Activated naive CD4-positive, alpha-beta T cell treated with anti-CD3 and anti-CD28 coated beads for 36 hours (primary cell): ENCODE results near the gene TRAF5. TPM values are rescaled to one million over a fixed set of nuclear protein-coding genes. Genes with fewer than 3 reads are reported as not detected.

Source experiments
- CTCF ChIA-PET: fragments of 350-600 bp; sonication (Branson Sonifier 250); formaldehyde crosslinking; loops from one replicate; lab custom pipeline; 2021; ENCODE audit warnings: antibody characterized with exemption; lab: Charles Lee
- DNase-seq: peaks from one replicate; pipeline ENCODE4 v3.0.0-alpha.2; 2020
- H3K27ac Mint-ChIP-seq: one replicate; pipeline ENCODE4 v1.8.0; 2021; ENCODE audit warnings: mild to moderate bottlenecking, mixed read lengths
- H3K27me3 Mint-ChIP-seq: one replicate; pipeline ENCODE4 v1.8.0; 2021; ENCODE audit warnings: low read depth, mixed read lengths
- H3K36me3 Mint-ChIP-seq: one replicate; pipeline ENCODE4 v1.8.0; 2021; ENCODE audit warnings: low read depth, mixed read lengths
- H3K4me1 Mint-ChIP-seq: one replicate; pipeline ENCODE4 v1.8.0; 2021; ENCODE audit warnings: low read depth, mixed read lengths
- H3K4me3 Mint-ChIP-seq: one replicate; pipeline ENCODE4 v1.8.0; 2021; ENCODE audit warnings: mild to moderate bottlenecking, moderate library complexity, mixed read lengths
- H3K9me3 Mint-ChIP-seq: one replicate; pipeline ENCODE4 v1.8.0; 2021; ENCODE audit warnings: mixed read lengths
- intact Hi-C: fragments of 100-400 bp; cut with micrococcal nuclease; formaldehyde crosslinking; loops from one replicate; pipeline ENCODE4 v1.15.1; 2023
- total RNA-seq, 2 experiments: library from RNA; stranded (reverse); gene quantifications; one replicate each; pipeline ENCODE4 v1.2.3, GENCODE V29; 2021

The TRAF5 gene
- total RNA-seq, 2 experiments from 2014 or later = 16.1 to 18.8 TPM

DNA sequence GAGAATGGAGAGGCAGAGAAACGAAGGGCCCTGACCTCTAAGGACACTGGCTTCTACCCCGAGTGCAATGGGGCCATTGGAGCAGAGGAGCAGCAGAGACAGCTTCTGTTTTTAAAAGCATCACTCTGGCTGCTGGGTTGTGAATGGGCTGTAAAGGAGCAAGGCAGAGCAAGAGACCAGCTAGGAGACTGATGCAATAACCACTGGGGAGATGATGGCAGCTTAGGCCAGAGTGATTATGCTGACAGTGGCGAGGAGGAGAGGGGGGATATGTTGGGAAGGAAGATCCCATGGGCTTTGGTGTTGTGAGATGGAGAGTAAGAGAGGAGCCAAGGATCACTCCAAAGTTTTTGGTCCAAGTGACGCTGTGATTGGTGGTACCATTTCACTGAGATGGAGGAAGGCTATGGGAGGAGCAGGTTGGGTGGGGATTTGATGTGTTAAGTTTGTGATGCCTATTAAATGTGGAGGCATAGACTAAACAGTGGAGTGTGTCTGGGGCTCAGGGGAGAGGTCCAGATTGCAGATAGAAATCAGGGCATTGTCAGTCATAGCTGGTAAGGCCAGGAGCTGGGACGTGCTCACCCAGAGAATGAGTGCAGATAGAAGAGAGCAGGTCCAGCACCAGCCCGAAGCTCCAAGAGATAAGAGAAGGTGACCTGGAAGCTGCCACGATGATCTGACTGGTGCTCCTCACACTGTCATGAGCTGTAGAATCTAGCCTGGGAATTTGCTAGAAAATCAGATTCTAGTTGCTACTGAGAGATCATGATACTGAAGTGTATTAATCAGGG is 11.0 kb downstream of the TRAF5 start:
- no peaks in the 10 kb centered on the region for H3K9me3 Mint-ChIP-seq
- H3K36me3 Mint-ChIP-seq = peaks cover 2% of the 10 kb centered on the region
- H3K27ac Mint-ChIP-seq = peak overlapping the region; percentile 4
- CTCF ChIA-PET = interaction anchor here (0.6 to 3.5 kb wide), 3 partner anchors 10 to 14 kb away, joined by 3 to 16 read pairs (median 5); no protein-coding TSS in a partner anchor
- no peaks in the 10 kb centered on the region for H3K27me3 Mint-ChIP-seq
- no peak for DNase-seq
- no peak overlapping the region for H3K4me3 Mint-ChIP-seq
- H3K4me1 Mint-ChIP-seq = peaks cover 82% of the 10 kb centered on the region
- intact Hi-C loops = no loop called here

DNA sequence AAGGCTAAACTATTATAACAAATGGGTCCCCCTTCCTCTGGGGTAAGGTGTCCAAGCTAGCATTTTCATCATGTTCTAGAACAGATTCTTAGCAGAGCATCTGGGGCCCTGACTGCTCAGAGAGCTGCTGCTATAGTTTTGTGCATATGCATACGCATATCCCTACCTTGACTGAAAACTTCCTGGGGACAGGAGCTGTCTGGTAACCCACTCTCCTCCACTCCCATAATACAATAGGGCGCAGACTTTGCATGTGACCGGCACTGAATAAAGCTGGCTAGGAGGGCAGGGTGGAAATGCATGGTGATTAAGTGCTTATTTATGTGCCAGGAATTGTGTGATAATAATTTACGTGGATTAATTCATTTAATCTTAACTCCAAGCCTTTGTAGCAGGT is 11.6 kb downstream of the TRAF5 start:
- Mint-ChIP-seq H3K9me3 (no peaks in the 10 kb centered on the region), H3K36me3 (peaks cover 2% of the 10 kb centered on the region), H3K27me3 (no peaks in the 10 kb centered on the region), H3K4me1 (peaks cover 79% of the 10 kb centered on the region), H3K27ac (no peak overlapping the region), H3K4me3 (no peak overlapping the region)
- intact Hi-C loops = no loop called here
- CTCF ChIA-PET = interaction anchor here (0.6 to 2.4 kb wide), 5 partner anchors 9 to 29 kb away, joined by 3 to 5 read pairs (median 4); no protein-coding TSS in a partner anchor
- DNase-seq = no peak

DNA sequence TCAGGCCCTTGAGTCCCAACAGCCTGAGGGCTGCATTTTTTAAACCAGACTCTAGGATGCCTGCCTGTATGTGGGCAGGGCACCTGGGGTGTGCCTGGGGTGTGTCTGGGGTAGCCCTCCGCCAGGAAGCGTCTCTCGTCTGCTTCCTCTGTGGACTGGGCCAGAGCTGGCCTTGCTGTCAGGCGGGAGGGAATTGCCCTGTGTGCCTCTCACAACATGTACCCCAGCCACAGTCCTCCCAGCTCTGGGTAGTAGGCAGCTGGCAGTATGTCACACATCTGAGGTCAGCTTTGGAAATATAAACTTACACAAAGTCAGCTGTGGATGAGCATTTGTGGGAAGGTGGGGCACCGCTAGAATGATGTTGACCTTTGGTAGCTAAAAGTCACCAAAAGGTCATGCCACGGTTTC is 13.0 kb downstream of the TRAF5 start:
- no peak for DNase-seq
- Mint-ChIP-seq H3K27ac (no peak overlapping the region), H3K27me3 (no peaks in the 10 kb centered on the region), H3K4me1 (peaks cover 82% of the 10 kb centered on the region), H3K9me3 (no peaks in the 10 kb centered on the region), H3K36me3 (peaks cover 2% of the 10 kb centered on the region), H3K4me3 (no peak overlapping the region)
- CTCF ChIA-PET = interaction anchor here (0.6 to 1.8 kb wide), 3 partner anchors 11 to 165 kb away, joined by 3 to 5 read pairs (median 4); no protein-coding TSS in a partner anchor
- intact Hi-C loops = no loop called here

DNA sequence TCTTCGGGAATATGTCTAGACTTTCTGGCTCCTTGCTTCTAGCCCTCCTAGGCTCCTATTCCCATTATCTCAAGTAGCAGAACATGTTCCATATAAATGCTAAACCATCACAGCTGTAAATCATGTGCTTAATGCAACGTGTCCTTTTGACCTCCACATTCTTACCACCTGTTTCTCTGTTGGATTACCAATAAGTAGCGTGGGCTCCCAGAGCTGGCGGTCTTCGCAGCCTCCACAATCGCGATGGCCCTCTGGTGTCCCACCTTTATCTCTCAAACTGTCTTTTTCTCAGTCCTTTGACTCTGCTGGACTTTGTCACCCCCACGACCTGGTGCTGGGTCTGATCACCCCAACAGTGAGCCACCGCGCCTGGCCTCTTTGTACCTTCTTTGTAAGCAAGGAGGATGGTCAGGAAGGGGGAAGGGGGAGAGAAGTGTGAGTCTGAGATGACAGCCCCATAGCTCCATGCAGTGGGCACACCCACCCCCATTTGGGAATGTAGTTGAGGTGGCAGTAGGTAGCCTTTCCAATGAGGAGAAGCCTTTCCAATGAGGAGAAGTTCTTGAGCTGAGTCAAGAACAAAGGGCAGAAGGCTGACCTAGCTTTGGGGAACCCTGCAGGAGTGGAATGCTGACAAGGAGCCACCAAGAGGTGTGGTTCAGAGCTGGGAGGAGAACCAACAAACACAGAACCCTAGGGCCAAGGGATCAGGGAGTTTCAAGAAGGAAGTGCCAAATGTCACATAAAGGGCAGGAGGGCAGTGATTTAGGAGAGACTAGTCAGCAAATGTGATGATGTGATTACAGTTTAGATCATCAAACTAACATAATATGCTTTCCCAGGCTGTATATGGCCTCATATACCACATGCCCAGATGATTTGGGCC is 14.2 kb downstream of the TRAF5 start:
- CTCF ChIA-PET = interaction anchor here (1.0 to 1.8 kb wide), 3 partner anchors 11 to 18 kb away, joined by 3 to 4 read pairs (median 4); no protein-coding TSS in a partner anchor
- no peak overlapping the region for H3K27ac Mint-ChIP-seq
- H3K9me3 Mint-ChIP-seq = no peaks in the 10 kb centered on the region
- H3K27me3 Mint-ChIP-seq = no peaks in the 10 kb centered on the region
- peaks cover 77% of the 10 kb centered on the region for H3K4me1 Mint-ChIP-seq
- no peak for DNase-seq
- intact Hi-C loops = no loop called here
- peaks cover 3% of the 10 kb centered on the region for H3K36me3 Mint-ChIP-seq
- H3K4me3 Mint-ChIP-seq = no peak overlapping the region

DNA sequence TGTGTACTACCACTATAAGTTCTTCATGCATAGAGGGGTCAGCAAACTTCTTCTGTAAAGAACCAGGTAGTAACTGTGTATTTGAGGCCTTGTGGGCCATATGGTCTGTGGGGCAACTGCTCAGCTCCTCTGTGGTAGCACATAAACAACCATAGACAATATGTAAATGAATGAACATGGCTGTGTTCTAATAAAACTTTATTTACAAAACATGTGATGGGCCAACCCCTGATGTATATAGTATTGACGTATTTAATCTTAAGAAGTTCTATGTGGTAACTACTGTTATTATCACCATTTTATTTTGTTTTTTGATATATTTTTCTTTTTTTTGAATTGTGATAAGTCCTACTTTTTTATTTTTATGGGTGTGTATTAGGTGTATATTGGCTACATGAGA is 15.4 kb downstream of the TRAF5 start:
- no peak overlapping the region for H3K4me3 Mint-ChIP-seq
- intact Hi-C loops = no loop called here
- H3K36me3 Mint-ChIP-seq = peaks cover 3% of the 10 kb centered on the region
- DNase-seq = no peak
- no peaks in the 10 kb centered on the region for H3K9me3 Mint-ChIP-seq
- CTCF ChIA-PET = interaction anchor here (0.8 to 1.4 kb wide), 3 partner anchors 9 to 19 kb away, joined by 3 to 4 read pairs (median 3); no protein-coding TSS in a partner anchor
- H3K4me1 Mint-ChIP-seq = peaks cover 75% of the 10 kb centered on the region
- H3K27ac Mint-ChIP-seq = no peak overlapping the region
- no peaks in the 10 kb centered on the region for H3K27me3 Mint-ChIP-seq

DNA sequence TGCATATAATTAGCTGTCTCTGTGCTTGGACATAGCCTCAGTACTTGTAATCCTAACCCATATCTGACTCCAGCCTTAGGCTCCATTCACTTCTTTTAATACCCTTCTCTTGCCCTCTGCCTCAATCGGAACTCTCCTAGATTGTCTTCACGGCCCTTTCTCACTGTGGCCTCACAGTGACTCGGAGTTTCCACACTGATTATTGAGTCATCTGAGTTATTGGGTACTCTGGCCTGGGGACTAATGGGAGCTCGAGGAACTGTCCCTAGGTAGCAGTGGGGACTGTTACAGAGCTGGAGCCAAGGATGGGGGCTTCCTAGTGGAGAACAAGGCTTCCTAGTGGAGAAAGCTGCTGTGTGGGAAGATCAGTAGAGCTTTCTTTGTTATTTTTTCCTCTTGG is 17.0 kb downstream of the TRAF5 start:
- H3K9me3 Mint-ChIP-seq = no peaks in the 10 kb centered on the region
- H3K27ac Mint-ChIP-seq = no peak overlapping the region
- peaks cover 71% of the 10 kb centered on the region for H3K4me1 Mint-ChIP-seq
- peaks cover 4% of the 10 kb centered on the region for H3K36me3 Mint-ChIP-seq
- no peaks in the 10 kb centered on the region for H3K27me3 Mint-ChIP-seq
- CTCF ChIA-PET = interaction anchor here (0.6 to 1.5 kb wide), 4 partner anchors 8 to 314 kb away, joined by 3 to 7 read pairs (median 4); no protein-coding TSS in a partner anchor
- DNase-seq = no peak
- H3K4me3 Mint-ChIP-seq = no peak overlapping the region
- intact Hi-C loops = no loop called here

DNA sequence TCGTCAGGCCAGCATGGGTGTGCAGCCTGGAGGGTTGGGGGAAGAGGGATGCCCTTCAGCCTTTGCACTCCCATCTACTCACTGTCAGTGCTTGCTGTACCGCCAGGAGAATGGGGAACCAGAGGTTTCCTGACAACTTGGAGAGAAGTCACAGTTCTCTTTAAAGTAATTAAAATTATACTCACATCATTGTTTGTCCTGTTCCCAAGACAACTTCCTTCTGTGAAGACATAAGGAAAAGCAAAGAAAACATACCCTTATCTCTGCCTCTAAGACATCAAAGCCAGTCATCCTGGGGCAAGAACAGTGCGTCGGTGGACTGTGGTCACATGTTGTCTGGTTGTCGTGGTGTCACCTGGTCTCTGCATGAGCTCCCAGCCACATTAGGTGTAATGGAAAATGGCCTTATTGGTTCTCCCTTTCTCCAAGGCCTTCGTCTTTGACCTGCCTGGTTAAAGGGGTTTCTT is 17.6 kb downstream of the TRAF5 start:
- CTCF ChIA-PET = interaction anchor here (1.5 kb wide), 2 partner anchors 7 to 21 kb away, joined by 5 to 7 read pairs; no protein-coding TSS in a partner anchor
- no peaks in the 10 kb centered on the region for H3K27me3 Mint-ChIP-seq
- H3K4me3 Mint-ChIP-seq = no peak overlapping the region
- intact Hi-C loops = no loop called here
- peaks cover 4% of the 10 kb centered on the region for H3K36me3 Mint-ChIP-seq
- no peak for DNase-seq
- H3K4me1 Mint-ChIP-seq = peaks cover 68% of the 10 kb centered on the region
- no peaks in the 10 kb centered on the region for H3K9me3 Mint-ChIP-seq
- no peak overlapping the region for H3K27ac Mint-ChIP-seq

DNA sequence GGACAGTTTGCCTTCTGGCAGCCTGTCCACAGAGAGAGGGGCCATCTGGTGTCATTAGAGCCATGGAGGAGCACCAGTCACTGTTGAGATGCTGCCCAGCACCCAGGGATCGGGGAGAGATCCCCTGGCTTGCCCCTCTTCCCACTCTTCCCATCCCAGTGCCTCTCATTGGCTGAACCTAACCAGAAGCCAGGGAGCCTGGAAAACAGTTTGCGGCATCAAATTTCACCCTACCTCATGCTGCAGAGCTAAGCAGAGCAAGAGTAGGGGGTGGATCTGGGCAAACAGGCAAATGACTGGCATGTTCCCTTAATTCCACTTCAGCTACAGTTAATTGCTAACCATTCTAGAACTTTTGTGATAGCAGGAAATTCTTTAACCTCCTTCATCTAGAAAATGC is 19.1 kb downstream of the TRAF5 start:
- H3K4me3 Mint-ChIP-seq = no peak overlapping the region
- intact Hi-C loops = no loop called here
- H3K4me1 Mint-ChIP-seq = peaks cover 67% of the 10 kb centered on the region
- peaks cover 3% of the 10 kb centered on the region for H3K36me3 Mint-ChIP-seq
- CTCF ChIA-PET = no interaction called here
- H3K27ac Mint-ChIP-seq = no peak overlapping the region
- DNase-seq = no peak
- no peaks in the 10 kb centered on the region for H3K9me3 Mint-ChIP-seq
- no peaks in the 10 kb centered on the region for H3K27me3 Mint-ChIP-seq

DNA sequence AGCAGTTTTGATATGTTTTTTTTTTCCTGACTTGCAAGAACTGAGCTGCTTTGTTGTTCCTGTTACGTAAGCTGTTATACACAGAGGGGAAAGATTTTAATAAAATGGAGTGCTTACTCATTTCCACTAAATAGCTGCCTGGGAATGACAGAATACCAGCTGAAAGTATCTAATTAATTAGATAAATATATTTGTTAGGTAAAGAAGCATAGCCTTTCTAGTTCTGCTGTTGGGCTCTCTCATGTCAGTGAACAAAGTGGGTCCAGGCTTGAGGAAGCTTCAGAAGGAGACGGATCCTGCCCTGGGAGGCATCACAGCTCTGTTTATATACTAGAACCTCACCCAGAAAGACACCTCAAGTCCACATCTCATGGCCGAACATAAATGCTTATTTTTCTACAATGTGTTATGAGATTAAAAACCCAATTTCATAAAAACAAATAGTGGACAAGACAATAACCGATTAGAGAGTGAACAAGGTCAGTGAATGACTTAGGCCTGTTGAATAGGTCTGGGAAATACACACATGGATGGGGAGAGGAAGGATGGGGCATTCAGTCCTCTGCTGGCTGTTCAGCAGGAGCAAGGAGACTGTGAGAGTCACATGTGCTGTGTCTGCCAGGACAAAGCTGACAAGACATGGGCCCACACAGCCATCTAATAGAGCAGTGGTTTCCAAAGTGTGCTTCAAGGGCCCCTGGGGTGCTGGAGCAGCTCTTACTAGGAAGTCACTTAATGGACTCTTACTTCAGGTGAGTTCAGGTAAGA is 20.6 kb downstream of the TRAF5 start:
- Mint-ChIP-seq H3K4me3 (no peak overlapping the region), H3K36me3 (peaks cover 10% of the 10 kb centered on the region), H3K27ac (no peak overlapping the region)

DNA sequence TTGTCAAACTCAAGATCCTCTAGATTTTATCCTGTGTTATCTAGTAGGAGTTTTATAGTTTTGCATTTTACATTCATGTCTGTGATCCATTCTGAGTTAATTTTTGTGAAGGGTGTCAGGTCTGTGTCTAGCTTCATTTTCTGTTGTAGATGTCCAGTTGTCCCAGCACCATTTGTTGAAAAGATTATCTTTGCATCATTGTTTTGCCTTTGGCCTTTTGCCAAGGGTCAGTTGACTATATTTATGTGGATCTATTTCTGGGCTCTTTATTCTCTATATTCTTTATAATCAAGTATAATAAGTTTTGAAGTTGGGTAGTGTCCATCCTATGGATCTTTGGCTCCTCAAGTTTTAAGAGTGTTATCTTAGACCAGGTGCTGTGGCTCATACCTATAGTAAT is 21.9 kb downstream of the TRAF5 start:
- CTCF ChIA-PET = interaction anchor here (1.3 to 1.4 kb wide), 2 partner anchors 21 to 307 kb away, joined by 3 read pairs; no protein-coding TSS in a partner anchor
- peaks cover 72% of the 10 kb centered on the region for H3K4me1 Mint-ChIP-seq

More for the DNA sequence above, 20.6 kb downstream of the TRAF5 start:
- CTCF ChIA-PET = interaction anchor here (0.6 to 1.7 kb wide), 6 partner anchors 9 to 126 kb away, joined by 3 to 11 read pairs (median 4); no protein-coding TSS in a partner anchor
- DNase-seq = no peak
- Mint-ChIP-seq H3K9me3 (peaks cover 9% of the 10 kb centered on the region), H3K27me3 (no peaks in the 10 kb centered on the region), H3K4me1 (peaks cover 66% of the 10 kb centered on the region)
- intact Hi-C loops = no loop called here

DNA sequence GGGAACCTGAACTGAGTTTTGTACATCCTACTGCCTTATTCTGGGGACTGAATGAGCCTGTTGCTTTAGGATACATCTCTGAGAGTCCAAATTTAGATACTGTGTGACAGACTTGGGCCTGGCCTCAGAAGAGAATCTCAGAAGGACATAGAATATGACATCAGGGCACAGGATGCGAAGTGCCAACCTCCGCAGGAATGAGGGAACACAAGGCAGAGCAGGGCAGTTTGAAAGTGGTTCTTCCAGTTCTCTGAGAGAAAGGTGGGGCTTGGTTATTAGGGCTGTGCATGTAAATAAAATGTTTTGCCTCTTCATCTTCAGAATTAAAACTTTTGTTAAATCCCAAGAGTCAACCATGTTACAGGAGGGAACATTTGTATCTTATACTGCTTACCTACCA is 23.1 kb downstream of the TRAF5 start:
- Mint-ChIP-seq H3K27ac (no peak overlapping the region), H3K36me3 (peaks cover 14% of the 10 kb centered on the region), H3K4me3 (no peak overlapping the region), H3K9me3 (peaks cover 9% of the 10 kb centered on the region), H3K4me1 (peaks cover 67% of the 10 kb centered on the region), H3K27me3 (no peaks in the 10 kb centered on the region)
- intact Hi-C loops = no loop called here
- CTCF ChIA-PET = interaction anchor here (1.3 kb wide), 1 partner anchor 306 kb away, joined by 3 read pairs; no protein-coding TSS in a partner anchor
- DNase-seq = no peak

More for the DNA sequence above, 21.9 kb downstream of the TRAF5 start:
- Mint-ChIP-seq H3K27me3 (no peaks in the 10 kb centered on the region), H3K9me3 (peaks cover 9% of the 10 kb centered on the region), H3K36me3 (peaks cover 14% of the 10 kb centered on the region), H3K27ac (no peak overlapping the region), H3K4me3 (no peak overlapping the region)
- intact Hi-C loops = no loop called here
- DNase-seq = no peak
